Muscle of leg (tissue), 11 donors: ENCODE results near the gene TOR4A. TPM values are rescaled to one million over a fixed set of nuclear protein-coding genes. Genes with fewer than 3 reads are reported as not detected.
"Not testable (repeated sequence)": the region's sequence is repeated elsewhere in the genome, so short reads cannot be mapped to it uniquely, and the experiment has no call there.

Experiments
- DNase-seq: peaks from one replicate; pipeline ENCODE4 v3.0.0; 2013
- H3K27ac ChIP-seq: one replicate; pipeline ENCODE4 v1.5.1; 2013; ENCODE audit warnings: mild to moderate bottlenecking, low read length, control low read depth
- H3K27me3 ChIP-seq: one replicate; pipeline ENCODE4 v1.6.1; 2013; ENCODE audit warnings: low read length; ENCODE audit not compliant: control insufficient read depth, insufficient read depth
- H3K36me3 ChIP-seq: one replicate; pipeline ENCODE4 v1.6.1; 2013; ENCODE audit warnings: low read length; ENCODE audit not compliant: control insufficient read depth, insufficient read depth
- H3K4me1 ChIP-seq: one replicate; pipeline ENCODE4 v1.6.1; 2013; ENCODE audit warnings: low read length; ENCODE audit not compliant: control insufficient read depth, insufficient read depth
- H3K4me3 ChIP-seq: one replicate; pipeline ENCODE4 v1.5.1; 2013; ENCODE audit warnings: low read length, control low read depth
- H3K9me3 ChIP-seq: replicated peaks from 2 replicates; pipeline ENCODE4 v1.6.1; 2013; ENCODE audit warnings: low read depth, low read length; ENCODE audit not compliant: control insufficient read depth
- WGBS: methylation state at CpG from one replicate; pipeline ENCODE4 v1.1.5; 2013; ENCODE audit warnings: missing lambda C conversion rate; ENCODE audit not compliant: insufficient coverage; 5-methylcytosine and 5-hydroxymethylcytosine counted together
- polyA plus RNA-seq, 8 donors: library from polyadenylated mRNA; unstranded; fragments of 120-200 nt; gene quantifications; one replicate each; pipeline versions ENCODE4 v1.2.1 to v1.2.3, GENCODE V29; 2013; ENCODE audit warnings: inconsistent platforms in 1 of 8, low replicate concordance in 1 of 8; ENCODE audit not compliant: insufficient read length in 8 of 8, insufficient read depth in 1 of 8
- total RNA-seq: library from RNA; stranded (reverse); fragments of 120-200 nt; gene quantifications from one replicate; pipeline ENCODE4 v1.2.4, GENCODE V29; 2013

TOR4A gene
- total and polyA plus RNA-seq, 9 donors = 3.6 to 9.3 (median 8.2) TPM

- Histone ChIP-seq H3K36me3 (peaks cover 12% of the 10 kb centered on the region), H3K4me1 (peaks cover 65% of the 10 kb centered on the region), H3K27me3 (peaks cover 11% of the 10 kb centered on the region), H3K9me3 (no peaks in the 10 kb centered on the region), H3K27ac (peak overlapping the region; percentile 98), H3K4me3 (peak overlapping the region; percentile 11)
- DNase-seq = peak; percentile 83
- 58% methylated on average over 10 of the region's 13 CpGs for WGBS
Observed at GRCh38 chr9:137237759-137238726, 39.5 kb upstream of the TOR4A start.

- WGBS = 92% methylated on average over 4 of the region's 27 CpGs
- peaks cover 77% of the 10 kb centered on the region for H3K4me1 ChIP-seq
- not testable (repeated sequence) for H3K27me3 ChIP-seq, H3K9me3 ChIP-seq, DNase-seq
- H3K36me3 ChIP-seq = peaks cover 25% of the 10 kb centered on the region
- peak overlapping the region; percentile 98 for H3K27ac ChIP-seq
- H3K4me3 ChIP-seq = peak overlapping the region; percentile 72
Observed at GRCh38 chr9:137239541-137240200, 37.9 kb upstream of the TOR4A start.

- H3K4me1 ChIP-seq = peaks cover 78% of the 10 kb centered on the region
- peaks cover under 1% of the 10 kb centered on the region for H3K27me3 ChIP-seq
- no peaks in the 10 kb centered on the region for H3K9me3 ChIP-seq
- DNase-seq = peak; percentile 90
- peaks cover 25% of the 10 kb centered on the region for H3K36me3 ChIP-seq
- under 1% methylated on average over 58 of the region's 58 CpGs for WGBS
- peak overlapping the region; percentile 98 for H3K27ac ChIP-seq
- H3K4me3 ChIP-seq = peak overlapping the region; percentile 72
Observed at GRCh38 chr9:137240318-137240840, 37.1 kb upstream of the TOR4A start.

DNA sequence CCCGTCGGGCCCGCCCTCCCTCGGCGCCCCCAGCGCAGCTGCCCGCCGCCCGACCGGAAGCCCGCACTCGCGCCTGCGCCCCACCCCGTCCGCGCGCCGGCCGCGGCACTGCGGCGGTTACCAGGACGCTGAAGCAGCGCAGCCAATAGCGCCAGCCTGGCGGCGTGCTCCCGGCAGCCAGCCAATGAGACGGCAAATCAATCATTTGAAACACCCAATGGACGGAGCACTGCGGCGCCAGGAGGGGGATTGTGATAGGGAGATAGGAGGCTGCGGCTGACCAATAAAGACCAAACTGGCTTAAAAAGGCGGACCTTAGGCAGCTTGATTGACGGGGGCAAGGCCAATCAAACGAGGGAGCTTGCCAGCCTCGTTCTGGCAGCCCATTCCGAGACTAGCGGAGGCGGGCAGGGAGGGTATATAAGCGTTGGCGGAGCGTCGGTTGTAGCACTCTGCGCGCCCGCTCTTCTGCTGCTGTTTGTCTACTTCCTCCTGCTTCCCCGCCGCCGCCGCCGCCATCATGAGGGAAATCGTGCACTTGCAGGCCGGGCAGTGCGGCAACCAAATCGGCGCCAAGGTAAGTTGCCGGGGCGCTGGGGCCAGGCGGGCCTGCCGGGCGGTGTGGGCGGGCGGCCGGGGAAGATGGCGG lies 36.6 kb upstream of the TOR4A start, which contains the start of gene TUBB4B:
TSS of gene TUBB4B (plus strand) at position 447 of the 649 bp plus-strand sequence. CDS start at position 521, 74 bp downstream.
- Histone ChIP-seq H3K4me3 (peak within 1 kb of the TSS; percentile 72), H3K27ac (peak within 1 kb of the TSS; percentile 98), H3K9me3 (no peaks in the 10 kb centered on the region), H3K4me1 (peaks cover 72% of the 10 kb centered on the region), H3K36me3 (peaks cover 25% of the 10 kb centered on the region), H3K27me3 (no peaks in the 10 kb centered on the region)
- DNase-seq = peak; percentile 100
- WGBS = 0% methylated on average over 63 of the region's 67 CpGs

- no peaks in the 10 kb centered on the region for H3K9me3 ChIP-seq
- H3K36me3 ChIP-seq = peaks cover 25% of the 10 kb centered on the region
- H3K4me1 ChIP-seq = peaks cover 68% of the 10 kb centered on the region
- H3K27ac ChIP-seq = peak overlapping the region; percentile 79
- peak; percentile 54 for DNase-seq
- peak overlapping the region; percentile 68 for H3K4me3 ChIP-seq
- 1% methylated on average over 66 of the region's 83 CpGs for WGBS
- no peaks in the 10 kb centered on the region for H3K27me3 ChIP-seq
Observed at GRCh38 chr9:137241490-137242268, 35.8 kb upstream of the TOR4A start.

DNA sequence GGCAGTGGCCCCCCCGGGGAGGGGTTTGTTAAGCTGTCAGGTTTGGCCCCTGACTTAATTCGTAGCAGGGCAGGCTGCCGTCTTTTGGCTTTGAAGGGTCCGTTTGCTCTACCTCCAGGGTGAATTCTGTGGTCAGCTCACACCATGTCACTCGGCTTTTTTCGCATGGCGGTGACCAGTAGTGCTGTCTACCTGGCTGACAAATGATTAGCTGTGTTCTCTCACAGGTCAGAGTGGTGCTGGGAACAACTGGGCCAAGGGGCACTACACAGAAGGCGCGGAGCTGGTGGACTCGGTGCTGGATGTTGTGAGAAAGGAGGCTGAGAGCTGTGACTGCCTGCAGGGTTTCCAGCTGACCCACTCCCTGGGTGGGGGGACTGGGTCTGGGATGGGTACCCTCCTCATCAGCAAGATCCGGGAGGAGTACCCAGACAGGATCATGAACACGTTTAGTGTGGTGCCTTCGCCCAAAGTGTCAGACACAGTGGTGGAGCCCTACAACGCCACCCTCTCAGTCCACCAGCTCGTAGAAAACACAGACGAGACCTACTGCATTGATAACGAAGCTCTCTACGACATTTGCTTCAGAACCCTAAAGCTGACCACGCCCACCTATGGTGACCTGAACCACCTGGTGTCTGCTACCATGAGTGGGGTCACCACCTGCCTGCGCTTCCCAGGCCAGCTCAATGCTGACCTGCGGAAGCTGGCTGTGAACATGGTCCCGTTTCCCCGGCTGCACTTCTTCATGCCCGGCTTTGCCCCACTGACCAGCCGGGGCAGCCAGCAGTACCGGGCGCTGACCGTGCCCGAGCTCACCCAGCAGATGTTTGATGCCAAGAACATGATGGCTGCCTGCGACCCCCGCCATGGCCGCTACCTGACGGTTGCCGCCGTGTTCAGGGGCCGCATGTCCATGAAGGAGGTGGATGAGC lies 35.0 kb upstream of the TOR4A start:
- Histone ChIP-seq H3K4me1 (peaks cover 68% of the 10 kb centered on the region), H3K4me3 (peak overlapping the region; percentile 68), H3K27me3 (no peaks in the 10 kb centered on the region), H3K9me3 (no peaks in the 10 kb centered on the region), H3K27ac (peak overlapping the region; percentile 23), H3K36me3 (peaks cover 25% of the 10 kb centered on the region)
- WGBS = 78% methylated on average over 35 of the region's 36 CpGs
- no peak for DNase-seq

DNA sequence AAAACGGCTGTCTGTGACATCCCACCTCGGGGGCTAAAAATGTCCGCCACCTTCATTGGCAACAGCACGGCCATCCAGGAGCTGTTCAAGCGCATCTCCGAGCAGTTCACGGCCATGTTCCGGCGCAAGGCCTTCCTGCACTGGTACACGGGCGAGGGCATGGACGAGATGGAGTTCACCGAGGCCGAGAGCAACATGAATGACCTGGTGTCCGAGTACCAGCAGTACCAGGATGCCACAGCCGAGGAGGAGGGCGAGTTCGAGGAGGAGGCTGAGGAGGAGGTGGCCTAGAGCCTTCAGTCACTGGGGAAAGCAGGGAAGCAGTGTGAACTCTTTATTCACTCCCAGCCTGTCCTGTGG lies 34.3 kb upstream of the TOR4A start:
- not testable (repeated sequence) for DNase-seq, H3K27me3 ChIP-seq, H3K4me3 ChIP-seq, H3K27ac ChIP-seq, H3K9me3 ChIP-seq
- Histone ChIP-seq H3K4me1 (peaks cover 65% of the 10 kb centered on the region), H3K36me3 (peaks cover 25% of the 10 kb centered on the region)
- WGBS = 93% methylated on average over 7 of the region's 18 CpGs

DNA sequence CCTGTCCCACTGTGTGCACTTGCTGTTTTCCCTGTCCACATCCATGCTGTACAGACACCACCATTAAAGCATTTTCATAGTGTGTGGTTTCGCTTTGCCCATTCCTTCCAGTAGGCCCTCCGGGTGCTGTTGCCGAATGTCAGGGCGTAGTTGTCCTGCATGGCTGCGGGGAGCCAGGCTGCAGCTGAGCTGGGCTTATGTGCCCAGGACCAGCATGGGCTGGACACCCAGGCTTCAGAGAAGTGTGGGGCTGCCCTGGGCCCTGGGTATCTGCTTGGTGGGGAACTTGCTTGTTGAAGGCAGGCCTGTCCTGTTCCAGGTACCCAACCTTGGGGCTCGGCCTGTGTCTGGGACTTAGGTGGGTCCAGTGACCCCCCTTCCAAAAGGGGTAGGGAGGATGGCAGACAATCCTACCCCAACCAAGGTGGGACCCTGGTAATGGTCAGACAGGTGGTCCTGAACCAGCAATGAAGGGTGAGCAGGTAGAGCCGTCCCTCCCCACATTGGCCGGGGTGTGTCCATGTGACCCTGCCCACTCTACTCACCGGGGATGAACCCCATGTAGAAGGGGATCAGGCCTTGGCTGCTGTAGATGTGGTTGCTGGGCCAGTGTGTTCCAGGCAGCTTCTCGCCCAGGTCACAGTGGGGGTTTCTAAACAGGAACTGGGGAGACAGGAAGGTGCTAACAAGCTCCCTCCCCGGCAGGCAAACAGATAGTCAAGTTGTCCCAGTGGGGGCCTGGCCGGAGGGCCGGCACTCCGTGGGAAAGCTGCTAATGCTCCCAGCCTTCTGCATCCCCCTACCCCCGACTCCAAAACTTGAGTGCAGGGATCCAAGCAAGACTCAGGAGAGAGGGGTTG lies 33.7 kb upstream of the TOR4A start:
- no peak overlapping the region for H3K4me3 ChIP-seq
- no peaks in the 10 kb centered on the region for H3K9me3 ChIP-seq
- WGBS = 63% methylated on average over 10 of the region's 15 CpGs
- no peaks in the 10 kb centered on the region for H3K27me3 ChIP-seq
- no peak overlapping the region for H3K27ac ChIP-seq
- peaks cover 25% of the 10 kb centered on the region for H3K36me3 ChIP-seq
- peaks cover 59% of the 10 kb centered on the region for H3K4me1 ChIP-seq
- DNase-seq = no peak
